ENCODE measurements around the gene OPTC.

OPTC gene

DNA sequence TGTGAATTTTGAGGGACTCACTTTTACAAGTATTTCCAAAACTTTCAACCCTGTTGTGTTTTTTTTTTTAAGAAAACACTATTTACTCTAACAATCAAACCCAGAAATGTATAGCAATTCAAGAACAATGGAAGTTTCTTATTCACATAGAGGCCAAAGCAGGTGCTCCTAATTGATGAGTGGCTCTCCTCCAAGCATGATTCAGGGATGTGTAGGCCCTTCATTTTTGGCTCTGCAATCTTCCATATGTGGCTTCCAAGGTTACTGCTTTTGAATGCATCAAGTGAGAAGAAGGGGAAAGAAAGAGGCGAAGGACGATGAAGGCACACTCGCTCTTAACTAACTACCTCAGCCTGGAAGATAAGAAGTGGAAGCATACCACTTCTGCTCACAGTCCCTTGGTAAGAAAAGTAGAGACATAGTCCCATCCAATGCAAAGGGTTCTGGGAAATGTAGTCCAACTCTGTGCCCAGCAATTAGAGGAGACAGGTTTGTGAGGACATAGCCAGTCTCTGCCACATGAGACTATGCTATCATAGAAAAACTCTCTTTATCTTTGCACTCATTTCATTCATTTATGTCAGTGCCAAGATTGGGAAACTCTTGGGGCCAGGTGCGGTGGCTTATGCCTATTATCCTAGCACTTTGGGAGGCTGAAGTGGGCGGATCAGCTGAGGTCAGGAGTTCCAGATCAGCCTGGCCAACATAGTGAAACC lies 46.0 kb downstream of the OPTC start:
- no peak for DNase-seq

DNA sequence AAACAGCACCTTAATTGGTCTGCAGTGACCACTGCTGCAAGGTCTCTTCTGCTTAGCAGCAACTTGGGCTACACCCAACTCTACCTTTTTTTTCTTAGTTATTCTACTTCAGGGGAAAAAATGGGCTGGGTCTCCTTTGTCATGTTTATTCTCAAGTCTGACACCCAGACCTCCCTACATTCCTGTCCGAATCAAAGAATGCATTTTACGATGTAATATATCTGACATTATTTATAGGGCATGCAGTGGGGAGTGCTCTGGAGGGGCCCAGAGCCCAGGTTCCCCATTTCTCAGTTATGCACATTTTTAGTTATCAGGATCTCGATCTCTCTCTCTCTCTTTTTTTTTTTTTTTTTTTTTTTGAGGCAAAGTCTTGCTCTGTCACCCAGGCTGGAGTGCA lies 50.5 kb downstream of the OPTC start:
- no peak for DNase-seq

DNA sequence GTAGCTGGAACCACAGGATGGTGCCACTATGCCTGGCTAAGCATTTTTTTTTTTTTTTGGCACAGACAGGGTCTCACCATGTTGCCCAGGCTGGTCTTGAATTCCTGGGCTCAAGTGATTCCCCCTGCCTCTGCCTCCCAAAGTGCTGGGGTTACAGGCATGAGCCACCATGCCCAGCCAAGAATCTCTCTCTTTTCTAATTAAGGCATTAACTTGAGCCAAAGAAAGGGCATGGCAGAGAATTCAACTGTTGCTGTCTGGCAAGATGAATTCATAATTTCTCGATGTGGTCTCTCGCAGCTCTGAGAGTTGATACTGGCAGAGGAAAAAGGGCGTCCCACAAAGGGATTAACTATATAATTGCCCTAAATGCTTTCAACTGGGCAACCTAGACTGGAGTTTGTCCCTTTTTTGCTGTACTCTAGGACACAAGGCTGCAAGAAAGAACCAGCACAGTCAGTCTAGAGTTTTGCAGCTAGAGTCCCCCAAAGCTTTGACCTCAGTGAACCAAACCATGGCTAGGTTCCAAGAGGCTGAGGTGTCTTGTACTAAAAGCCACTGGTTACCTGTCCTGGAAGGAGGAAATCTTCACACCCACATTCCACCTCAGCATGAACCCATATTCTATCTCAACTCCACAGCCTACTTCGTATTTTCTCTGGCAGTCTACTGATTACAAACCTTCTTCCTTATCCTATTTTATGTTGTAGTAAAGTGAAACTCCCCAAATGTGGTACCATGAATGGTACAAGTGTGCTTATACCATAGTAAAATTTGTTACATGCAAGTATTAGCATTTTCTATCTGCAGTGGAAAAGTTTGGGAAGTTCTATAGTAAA lies 51.2 kb downstream of the OPTC start:
- DNase-seq: no peak

DNA sequence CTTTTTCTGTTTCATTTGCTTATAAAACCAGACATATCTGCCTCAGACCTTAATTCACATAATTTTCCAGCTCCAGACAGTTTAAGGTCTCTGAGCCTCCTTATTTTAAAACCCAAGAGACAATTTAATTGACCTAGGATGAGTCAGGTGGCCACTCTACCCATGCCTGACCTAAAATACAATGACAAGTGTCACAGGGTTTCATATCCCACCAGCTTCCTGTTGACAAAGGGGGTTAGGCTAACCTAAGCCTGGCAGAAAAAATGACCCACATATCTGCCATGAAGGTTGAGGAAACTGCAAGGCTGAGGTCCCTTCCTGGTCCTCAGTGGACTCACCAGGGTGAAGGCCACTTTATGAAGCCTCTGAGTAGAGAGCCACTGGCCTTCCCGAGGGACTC lies 52.3 kb downstream of the OPTC start:
- DNase-seq: no peak

DNA sequence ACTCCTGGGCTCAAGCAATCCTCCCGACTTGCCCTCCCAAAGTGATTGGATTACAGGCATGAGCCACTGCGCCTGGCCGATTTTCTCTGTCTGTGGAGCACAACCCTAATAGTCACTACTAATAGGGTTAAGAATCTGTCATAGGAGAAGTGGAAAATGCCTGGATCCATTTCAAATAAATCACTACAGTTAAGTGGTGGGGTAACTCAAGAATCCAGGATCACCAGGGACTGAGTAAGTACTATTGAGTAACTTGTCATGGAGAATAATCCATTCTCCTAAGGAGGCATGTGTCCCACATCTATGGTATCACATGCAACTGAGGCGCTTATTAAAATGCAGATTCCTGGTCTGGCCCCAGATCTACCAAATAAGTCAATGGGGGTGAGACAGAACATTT lies 53.2 kb downstream of the OPTC start:
- DNase-seq: no peak

DNA sequence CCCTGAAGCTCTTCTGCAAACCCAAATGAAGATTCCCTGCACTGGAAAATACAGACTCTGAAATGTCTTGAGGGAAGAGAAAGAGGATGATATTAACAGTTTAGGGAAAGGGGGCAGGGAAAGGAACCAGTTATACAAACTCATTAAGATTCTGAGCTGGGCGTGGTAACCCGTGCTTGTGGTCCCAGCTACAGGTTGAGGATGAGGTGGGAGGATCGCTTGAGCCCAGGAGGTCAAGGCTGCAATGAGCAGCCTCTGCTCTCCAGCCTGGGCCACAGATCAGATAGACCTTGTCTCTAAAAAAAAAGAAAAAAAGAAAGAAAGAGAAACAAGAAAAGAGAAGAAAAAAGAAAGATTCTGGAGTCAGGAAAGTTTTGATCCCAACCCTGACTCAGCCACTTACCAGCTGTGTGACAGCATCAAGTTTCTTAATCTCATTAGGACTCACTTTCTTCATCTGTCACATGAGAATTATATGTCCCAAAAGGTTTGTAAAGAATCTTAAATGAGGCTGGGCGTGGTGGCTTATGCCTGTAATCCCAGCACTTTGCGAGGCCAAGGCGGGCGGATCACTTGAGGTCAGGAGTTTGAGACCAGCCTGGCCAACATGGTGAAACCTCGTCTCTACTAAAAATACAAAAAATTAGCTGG lies 53.9 kb downstream of the OPTC start:
- no peak for DNase-seq

DNA sequence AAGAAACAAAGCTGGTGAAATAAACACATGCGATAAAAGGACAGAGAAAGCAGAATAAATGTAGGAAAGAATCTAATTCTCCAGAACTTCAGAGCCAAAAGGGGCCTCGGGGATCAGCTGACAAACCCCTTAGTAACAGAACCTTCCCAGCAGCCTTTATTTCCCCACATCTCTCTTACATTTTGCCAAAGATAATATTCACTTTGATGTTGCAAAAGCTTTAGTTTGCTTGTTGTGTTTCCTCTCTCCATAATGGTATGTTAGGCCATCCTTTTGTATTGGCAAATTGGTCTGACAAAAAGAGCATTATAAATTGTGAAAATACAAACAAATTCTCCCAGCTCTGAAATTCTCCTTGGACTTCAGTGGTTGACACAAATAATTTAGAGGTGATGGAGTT lies 54.9 kb downstream of the OPTC start:
- DNase-seq: no peak

DNA sequence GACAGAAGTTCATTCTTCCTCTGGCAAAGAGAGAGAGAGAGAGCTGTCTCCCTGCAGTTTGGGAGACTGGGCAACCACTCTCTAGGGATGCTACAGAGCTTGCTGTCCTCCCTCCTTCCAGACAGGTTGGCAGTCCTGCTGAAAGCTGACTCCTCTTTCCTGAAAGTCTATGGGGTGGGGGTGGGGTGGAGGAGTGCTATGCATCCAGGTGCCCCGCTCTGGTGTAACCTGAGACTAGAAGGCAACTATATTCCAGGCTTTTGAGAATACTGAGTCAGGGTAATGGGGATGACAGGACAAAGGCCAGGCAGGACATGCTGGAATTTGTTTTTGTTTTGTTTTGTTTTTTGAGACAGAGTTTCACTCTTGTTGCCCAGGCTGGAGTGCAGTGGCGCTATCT lies 55.4 kb downstream of the OPTC start:
- no peak for DNase-seq

DNA sequence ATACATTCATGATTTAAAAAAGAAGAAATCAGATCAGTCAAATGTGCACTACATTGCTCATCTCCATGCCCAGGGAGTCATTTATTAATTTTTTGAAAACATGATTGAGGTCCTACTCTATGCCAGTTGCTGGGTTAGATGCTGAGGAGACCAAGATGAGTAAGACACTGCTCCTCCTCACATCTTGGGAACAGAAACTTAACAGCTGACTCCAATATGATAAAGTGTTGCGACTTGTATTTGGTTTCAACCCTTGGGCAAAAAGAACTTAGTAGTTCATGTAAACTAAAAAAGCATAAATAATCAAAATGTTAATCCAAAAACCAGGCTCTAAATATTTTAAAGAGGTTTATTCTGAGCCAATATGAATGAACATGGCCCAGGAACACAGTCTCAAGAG lies 56.9 kb downstream of the OPTC start:
- DNase-seq: no peak

DNA sequence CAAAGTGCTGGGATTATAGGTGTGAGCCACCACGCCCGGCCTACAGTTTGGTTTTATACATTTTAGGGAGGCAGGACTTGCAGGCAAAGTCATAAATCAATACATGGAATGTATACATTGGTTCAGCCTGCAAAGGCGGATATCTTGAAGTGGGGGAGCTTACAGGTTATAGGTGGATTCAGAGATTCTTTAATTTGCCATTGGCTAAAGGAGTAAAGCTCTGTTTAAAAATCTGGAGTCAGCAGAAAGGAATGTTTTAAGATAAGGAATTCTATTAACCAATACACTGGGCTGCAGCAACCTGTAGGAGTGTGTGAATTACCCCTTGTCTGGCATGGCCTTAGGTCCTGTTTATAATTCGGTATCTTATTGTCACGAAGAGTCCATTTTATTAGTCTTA lies 57.6 kb downstream of the OPTC start:
- DNase-seq: no peak

DNA sequence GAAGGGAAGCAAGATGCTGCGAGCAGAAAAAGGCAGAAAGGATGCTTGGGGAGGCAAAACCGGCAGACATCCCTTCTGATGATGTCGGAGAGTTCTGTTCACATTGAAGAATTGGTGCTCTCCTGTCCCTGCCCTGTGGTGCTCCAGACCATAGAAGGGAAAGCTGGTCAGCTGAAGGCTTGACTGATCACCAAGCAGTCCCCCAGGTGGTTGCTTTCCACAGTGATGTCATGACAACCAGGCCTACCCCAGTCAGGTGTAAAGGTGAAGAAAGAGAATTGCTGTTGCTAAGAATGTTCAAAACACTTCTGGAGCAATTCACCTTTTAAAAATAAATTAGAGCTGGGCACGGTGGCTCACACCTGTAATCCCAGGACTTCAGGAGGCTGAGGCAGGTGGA lies 59.5 kb downstream of the OPTC start:
- DNase-seq: no peak

DNA sequence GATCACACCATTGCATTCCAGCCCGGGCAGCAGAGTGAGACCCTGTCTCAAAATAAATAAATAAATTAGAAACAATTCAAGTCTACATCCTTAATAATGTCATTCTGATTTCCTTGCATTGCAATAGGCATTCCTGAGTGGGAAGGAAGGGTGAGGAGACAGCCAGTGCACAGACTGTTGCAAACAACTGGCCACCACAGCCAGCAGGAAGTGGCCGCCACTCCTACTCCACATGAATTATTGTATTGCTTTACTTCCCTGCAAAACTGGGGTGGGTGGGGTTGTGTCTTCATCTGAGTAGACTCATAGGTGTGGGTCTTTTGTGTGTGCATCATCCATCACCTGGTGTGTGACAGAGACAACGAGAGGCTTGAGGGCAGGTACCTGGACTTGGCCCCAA lies 60.1 kb downstream of the OPTC start:
- DNase-seq: no peak

DNA sequence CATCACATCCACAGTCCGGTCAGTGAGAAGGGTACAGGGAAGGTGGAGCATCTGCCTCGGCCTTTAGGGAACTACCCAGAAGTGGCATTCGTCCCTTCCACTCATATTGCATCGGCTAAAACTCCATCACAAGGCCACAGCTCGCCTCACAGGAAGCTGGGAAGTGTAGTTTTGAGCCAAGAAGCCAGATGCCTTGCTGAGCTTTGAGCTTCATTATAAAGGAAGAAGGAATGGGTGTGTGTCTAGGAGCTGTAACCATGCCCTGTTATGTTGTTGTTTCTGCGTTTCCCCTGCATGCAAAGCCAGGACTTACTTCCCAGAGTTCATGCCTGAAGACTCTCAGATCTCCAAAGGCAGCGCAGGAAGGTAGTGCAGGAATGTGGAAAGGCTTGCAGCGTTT lies 61.1 kb downstream of the OPTC start:
- no peak for DNase-seq

DNA sequence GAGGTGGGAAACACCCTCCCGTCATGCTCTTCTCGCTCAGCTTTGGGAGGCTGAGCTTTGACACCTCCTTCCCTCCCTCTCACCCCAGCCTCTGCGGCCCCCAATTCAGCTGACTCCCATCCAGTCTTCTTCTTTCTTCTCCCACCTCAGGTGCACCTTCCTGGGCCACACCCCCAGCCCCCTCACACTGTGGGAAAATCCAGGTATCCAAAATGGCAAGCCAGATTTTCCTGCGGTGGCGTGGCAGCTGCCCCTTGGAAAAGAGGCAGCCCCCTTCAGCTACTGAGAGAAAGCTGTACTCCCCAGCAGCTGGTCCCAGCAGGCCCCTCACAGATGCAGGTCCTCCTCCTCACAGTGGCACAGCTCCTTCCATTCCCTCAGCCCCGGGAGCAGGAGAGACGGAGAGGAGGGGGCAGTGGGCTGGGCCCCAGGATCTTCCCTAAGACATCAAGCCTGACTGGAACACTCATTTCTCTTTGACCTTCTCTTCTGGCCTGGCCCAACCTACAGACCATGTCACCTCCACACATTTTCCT lies 61.6 kb downstream of the OPTC start:
- DNase-seq: no peak

DNA sequence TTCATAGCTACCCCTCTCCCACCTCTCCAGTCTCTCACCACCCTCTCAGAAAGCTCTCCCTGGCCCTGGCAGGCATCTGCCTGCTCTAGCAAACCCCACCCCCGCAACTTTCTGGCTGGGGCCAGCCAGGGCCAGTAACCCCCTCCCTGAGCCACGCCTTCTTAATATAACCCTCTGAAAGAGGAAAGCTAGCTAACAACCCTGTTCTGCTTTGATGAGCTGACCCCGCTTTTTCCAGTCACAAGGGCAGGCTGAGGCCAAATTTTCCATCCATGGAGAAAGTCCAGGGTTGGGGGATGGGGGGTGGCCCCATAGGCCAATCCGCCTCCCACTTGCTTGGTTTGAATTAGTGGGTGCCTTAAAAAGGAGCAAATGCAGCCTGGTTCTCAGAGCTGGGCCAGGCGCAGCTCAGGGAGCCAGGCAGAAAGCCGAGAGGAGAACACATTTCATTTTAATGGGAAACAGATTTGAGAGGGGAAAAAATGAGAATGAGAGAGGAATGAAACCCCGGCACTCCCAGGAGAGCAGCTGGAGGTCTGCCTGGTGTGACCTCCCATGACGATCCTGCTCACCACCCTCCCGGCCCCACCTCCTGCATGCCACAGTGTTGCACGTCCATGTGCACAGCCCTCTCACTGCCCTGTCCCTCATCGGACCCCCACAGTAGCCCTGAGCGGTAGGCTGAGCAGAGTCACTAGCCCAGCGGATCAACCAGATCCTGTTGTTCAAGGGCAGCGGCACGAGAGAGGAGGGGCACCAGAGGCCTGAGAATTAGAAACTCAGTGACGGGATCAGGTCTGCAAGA lies 62.3 kb downstream of the OPTC start:
- no peak for DNase-seq

DNA sequence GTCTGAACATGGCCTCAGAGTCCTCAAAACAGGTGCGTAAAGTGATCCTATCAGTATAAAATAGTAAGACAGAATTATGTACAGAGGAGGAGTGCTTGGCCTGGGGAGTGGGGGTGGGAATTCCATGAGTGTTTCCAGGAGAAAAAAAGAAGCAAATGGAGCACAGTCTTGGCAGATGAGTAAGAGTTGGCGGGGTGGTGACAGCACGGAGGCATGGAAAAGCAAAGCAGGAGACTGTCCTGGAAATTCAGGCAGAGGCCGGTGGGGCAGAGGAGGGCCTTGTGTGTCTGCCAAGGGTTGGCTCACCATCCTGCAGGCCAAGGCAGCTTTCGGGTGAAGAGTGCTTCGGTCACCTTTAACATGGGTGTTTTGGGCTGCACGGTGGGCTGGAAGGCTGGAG lies 63.4 kb downstream of the OPTC start:
- DNase-seq: no peak

DNA sequence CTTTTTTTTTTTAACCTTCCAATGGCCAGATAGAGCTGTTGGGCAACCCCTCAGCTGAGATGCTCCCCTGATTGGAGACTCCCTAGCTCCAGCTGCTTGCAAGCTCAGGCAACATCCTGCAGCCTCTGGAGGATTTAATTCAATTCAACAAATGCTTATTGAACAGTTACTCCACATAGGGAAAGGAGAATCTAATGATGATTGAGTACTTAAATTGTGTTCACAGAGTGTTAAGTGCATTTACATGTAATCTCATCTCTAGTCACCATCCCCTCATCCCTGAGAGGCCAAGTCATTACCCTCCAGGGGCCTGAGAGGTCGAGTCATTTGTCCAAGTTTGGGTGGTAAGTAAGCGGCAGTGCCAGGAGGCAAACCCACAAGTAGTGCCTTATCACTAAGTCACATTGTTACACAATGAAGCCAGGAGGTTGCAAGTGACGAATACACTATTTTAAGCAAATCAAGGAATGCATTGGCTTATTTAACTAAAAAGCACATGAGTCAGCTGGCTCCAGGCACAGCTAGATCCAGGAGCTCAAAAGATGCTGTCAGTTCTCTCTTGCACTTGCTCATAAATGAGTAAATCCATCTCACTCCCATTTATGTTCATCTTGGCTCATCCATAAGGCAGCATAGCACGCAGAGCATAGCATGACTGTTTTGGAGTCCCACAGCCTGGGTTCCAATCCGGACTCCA lies 64.3 kb downstream of the OPTC start:
- DNase-seq: no peak

All from COR-L47 (cell line).